BLaER1 treated with 17β-estradiol and CSF1 and Interleukin-3, amounts not matched to agents 10 nM and 100 nM (cell line): ENCODE measurements around the gene TOP3A.
A peak's percentile ranks its signal among the peaks of the same experiment; 100 is the strongest.

Source experiments
- H3K27ac ChIP-seq, 11 experiments: shearing (Covaris generic); formaldehyde crosslinking; 2 replicates each; pipeline ENCODE4 v1.8.1; 2022
- H3K27me3 ChIP-seq, 11 experiments: shearing (Covaris generic); formaldehyde crosslinking; 2 replicates each; pipeline ENCODE4 v1.8.1; 2022
- H3K36me3 ChIP-seq, 11 experiments: shearing (Covaris generic); formaldehyde crosslinking; 2 replicates each; pipeline ENCODE4 v1.8.1; 2022
- H3K4me1 ChIP-seq, 10 experiments: shearing (Covaris generic); formaldehyde crosslinking; 2 replicates each; pipeline ENCODE4 v1.8.1; 2022
- H3K4me2 ChIP-seq, 11 experiments: shearing (Covaris generic); formaldehyde crosslinking; 2 replicates each; pipeline ENCODE4 v1.8.1; 2022
- H3K4me3 ChIP-seq, 10 experiments: shearing (Covaris generic); formaldehyde crosslinking; 2 replicates each; pipeline ENCODE4 v1.8.1; 2022
- H3K9ac ChIP-seq, 11 experiments: shearing (Covaris generic); formaldehyde crosslinking; 2 replicates each; pipeline ENCODE4 v1.8.1; 2022
- H3K9me3 ChIP-seq, 11 experiments: shearing (Covaris generic); formaldehyde crosslinking; replicated peaks in 1 of 11; 2 replicates each; pipeline ENCODE4 v1.8.1; 2022
- H4K20me1 ChIP-seq, 11 experiments: shearing (Covaris generic); formaldehyde crosslinking; 2 replicates each; pipeline ENCODE4 v1.8.1; 2022
- Cebpa-rat ChIP-seq, 11 experiments: shearing (Covaris generic); IDR thresholded peaks; 2 replicates each; pipeline ENCODE4 v1.8.1; 2022

Gene TOP3A

DNA sequence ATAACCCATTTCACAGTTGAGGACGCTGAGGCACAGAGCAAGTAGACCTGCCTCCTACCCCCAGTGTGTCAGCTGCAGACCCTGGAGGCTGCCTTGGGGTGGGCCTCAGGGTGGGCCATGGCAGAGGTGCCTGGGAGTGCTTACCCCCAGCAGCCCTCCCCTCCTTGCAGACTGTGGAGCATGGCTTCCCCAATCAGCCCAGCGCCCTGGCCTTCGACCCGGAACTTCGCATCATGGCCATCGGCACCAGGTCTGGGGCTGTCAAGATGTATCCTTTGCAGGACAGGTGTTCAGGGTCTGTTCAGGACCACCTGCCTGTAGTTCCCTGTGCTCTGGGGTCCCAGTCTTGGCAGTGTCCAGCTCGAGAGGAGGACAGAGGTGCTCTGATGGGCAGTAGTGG, 85.0 kb downstream of the TOP3A start:
- Histone ChIP-seq H3K9me3 (no peaks in the 10 kb centered on the region), H3K4me2 (no peak overlapping the region), H3K4me1 (peaks cover 17 to 31% (median 21%) of the 10 kb centered on the region in 10 experiments), H4K20me1 (peaks cover 4 to 85% (median 59%) of the 10 kb centered on the region in 11 experiments; a peak in 21 of 22 replicates), H3K36me3 (peaks cover 19 to 38% (median 29%) of the 10 kb centered on the region in 11 experiments), H3K27ac (no peak overlapping the region), H3K27me3 (no peaks in the 10 kb centered on the region), H3K4me3 (no peak overlapping the region), H3K9ac (no peak overlapping the region)
- no peak for TF ChIP-seq Cebpa-rat (IDR thresholded peaks at IDR 0.05)

DNA sequence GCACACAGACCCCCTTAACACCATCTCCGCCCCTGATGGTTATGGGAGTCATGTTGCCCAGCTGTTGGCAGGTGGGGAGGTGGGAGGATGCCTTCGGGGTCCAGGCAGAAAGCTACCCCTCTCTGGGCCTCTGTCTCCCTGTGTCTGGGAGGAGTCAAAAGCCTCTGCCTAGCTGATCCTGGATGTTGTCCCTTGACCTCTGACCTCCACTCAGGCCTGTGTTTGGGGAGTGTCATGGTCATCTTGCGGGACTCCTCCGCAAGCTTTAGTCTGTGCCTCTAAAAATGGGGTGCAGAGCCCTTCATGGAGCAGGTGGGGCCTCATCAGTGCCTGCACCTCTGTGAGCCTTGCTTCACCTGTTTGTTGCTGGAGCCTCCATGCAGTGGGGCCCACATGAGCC, 85.5 kb downstream of the TOP3A start:
- no peaks in the 10 kb centered on the region for H3K9me3 ChIP-seq
- H3K27ac ChIP-seq: no peak overlapping the region
- H3K9ac ChIP-seq: peak overlapping the region in 1 of 11 experiments; percentile 42; a peak in 1 of 22 replicates
- peaks cover 21 to 36% (median 26%) of the 10 kb centered on the region in 10 experiments for H3K4me1 ChIP-seq
- peaks cover 4 to 83% (median 59%) of the 10 kb centered on the region in 11 experiments; a peak in 21 of 22 replicates for H4K20me1 ChIP-seq
- no peak for TF ChIP-seq Cebpa-rat (IDR thresholded peaks at IDR 0.05)
- no peaks in the 10 kb centered on the region for H3K27me3 ChIP-seq
- H3K4me2 ChIP-seq: no peak overlapping the region
- H3K36me3 ChIP-seq: peaks cover 14 to 33% (median 23%) of the 10 kb centered on the region in 11 experiments; a peak in 21 of 22 replicates
- no peak overlapping the region for H3K4me3 ChIP-seq

DNA sequence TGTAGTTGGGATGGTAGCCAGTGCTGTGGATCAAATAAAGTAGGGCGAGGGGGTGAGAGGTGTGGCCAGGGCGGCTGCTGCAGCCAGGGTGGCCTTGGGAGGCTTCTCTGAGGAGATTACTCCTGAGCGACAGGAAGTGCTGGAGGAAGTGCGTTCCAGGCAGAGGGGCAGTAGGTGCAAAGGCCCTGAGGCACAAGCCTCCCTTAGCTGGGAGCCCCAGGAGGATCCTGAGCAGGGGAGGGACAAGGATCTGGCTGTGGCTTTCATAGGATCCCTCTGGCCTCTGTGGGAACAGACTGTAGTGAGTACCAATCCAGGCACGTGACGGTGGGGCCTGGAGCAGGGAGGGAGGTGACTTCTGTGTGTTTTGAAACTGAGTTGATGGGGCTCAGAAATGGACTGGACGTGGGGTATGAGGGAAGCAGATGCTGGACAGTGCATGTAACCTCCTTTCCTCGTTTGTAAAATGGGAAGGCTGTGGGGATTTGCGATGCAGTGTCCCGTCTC, 86.6 kb downstream of the TOP3A start:
- Histone ChIP-seq H3K27ac (no peak overlapping the region), H3K4me2 (peak overlapping the region in 1 of 11 experiments; percentile 22; a peak in 1 of 22 replicates), H3K27me3 (no peaks in the 10 kb centered on the region), H3K4me1 (peaks cover 22 to 40% (median 29%) of the 10 kb centered on the region in 10 experiments), H3K36me3 (peaks cover 4 to 23% (median 14%) of the 10 kb centered on the region in 11 experiments; a peak in 16 of 22 replicates), H4K20me1 (peaks cover 4 to 73% (median 59%) of the 10 kb centered on the region in 11 experiments; a peak in 21 of 22 replicates), H3K9ac (peak overlapping the region in 1 of 11 experiments; percentile 42; a peak in 4 of 22 replicates), H3K9me3 (no peaks in the 10 kb centered on the region), H3K4me3 (no peak overlapping the region)
- no peak for TF ChIP-seq Cebpa-rat (IDR thresholded peaks at IDR 0.05)

DNA sequence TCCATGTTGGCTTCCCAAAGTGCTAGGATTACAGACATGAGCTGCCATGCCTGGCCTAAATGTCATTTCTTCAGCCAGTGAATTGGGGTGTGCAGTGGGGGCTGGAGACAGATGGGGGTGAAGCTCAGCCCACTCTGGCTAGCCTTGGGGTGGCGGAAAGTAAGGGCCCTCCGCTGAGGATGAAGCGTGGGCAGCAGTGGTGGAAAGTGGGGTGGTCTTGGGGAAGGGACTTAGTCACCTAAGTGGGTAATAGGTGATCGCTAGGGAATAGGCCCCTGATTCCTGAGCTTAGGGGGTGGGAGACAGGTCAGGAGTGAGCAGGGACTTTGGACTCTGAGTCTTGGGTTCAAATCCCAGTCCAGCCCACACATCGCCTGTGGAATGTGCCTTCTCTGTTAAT, 87.2 kb downstream of the TOP3A start:
- H3K36me3 ChIP-seq: peaks cover 0 to 18% (median 8%) of the 10 kb centered on the region in 11 experiments; a peak in 14 of 22 replicates
- peak overlapping the region in 6 of 11 experiments; percentile 3 to 99 (median 96); a peak in 7 of 22 replicates for H3K4me2 ChIP-seq
- peaks cover 22 to 40% (median 29%) of the 10 kb centered on the region in 10 experiments for H3K4me1 ChIP-seq
- peak overlapping the region in 3 of 11 experiments; percentile 14 to 88 (median 86); a peak in 2 of 22 replicates for H3K9ac ChIP-seq
- H3K27me3 ChIP-seq: no peaks in the 10 kb centered on the region
- no peak overlapping the region for H3K4me3 ChIP-seq
- H3K9me3 ChIP-seq: no peaks in the 10 kb centered on the region
- no peak for TF ChIP-seq Cebpa-rat (IDR thresholded peaks at IDR 0.05)
- peaks cover 4 to 68% (median 57%) of the 10 kb centered on the region in 11 experiments; a peak in 21 of 22 replicates for H4K20me1 ChIP-seq
- no peak overlapping the region for H3K27ac ChIP-seq

DNA sequence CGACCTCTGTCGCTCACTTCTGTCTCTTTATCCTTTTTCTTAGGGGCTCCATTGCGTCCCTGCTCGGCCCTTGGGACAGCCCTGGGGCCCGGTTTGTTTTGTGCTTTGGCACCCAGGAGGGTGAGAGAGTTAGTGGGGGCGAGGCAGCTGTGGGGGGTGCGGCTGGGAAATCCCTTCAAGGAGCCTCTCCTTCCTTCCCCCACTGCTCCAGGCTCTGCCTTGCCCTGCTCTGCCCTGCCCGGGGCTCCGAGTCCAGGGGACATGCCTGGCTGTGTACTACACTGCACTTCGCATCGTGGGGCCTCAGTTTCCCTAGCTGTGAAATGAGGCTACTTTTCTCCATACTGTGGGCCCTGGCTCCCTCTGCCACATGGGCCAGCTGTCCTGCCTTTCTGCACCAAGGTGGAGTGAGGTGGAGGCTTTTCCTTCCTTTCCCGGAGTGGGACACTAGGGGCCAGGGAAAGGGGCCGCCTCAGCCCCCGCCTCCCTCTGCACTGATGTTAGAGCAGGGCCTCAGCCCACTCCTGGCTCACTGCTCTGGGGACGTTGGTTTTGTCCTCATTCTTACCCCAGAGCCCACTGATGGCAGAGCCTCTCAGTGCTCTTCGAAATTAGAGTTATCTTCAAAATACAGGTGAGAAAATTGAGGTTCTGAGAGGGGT, 88.4 kb downstream of the TOP3A start:
- Histone ChIP-seq H3K27ac (peak overlapping the region in 10 of 11 experiments; percentile 52 to 76 (median 74); a peak in 18 of 22 replicates), H3K4me3 (peak overlapping the region; percentile 73 to 90 (median 84)), H3K9ac (peak overlapping the region; percentile 76 to 92 (median 86)), H3K9me3 (no peaks in the 10 kb centered on the region), H3K4me2 (peak overlapping the region; percentile 88 to 99 (median 95)), H3K4me1 (peaks cover 27 to 43% (median 32%) of the 10 kb centered on the region in 10 experiments), H4K20me1 (peaks cover 4 to 55% (median 48%) of the 10 kb centered on the region in 11 experiments; a peak in 21 of 22 replicates), H3K27me3 (no peaks in the 10 kb centered on the region), H3K36me3 (peaks cover 0 to 8% (median 0%) of the 10 kb centered on the region in 11 experiments; a peak in 1 of 22 replicates)
- TF ChIP-seq Cebpa-rat (IDR thresholded peaks at IDR 0.05): no peak

DNA sequence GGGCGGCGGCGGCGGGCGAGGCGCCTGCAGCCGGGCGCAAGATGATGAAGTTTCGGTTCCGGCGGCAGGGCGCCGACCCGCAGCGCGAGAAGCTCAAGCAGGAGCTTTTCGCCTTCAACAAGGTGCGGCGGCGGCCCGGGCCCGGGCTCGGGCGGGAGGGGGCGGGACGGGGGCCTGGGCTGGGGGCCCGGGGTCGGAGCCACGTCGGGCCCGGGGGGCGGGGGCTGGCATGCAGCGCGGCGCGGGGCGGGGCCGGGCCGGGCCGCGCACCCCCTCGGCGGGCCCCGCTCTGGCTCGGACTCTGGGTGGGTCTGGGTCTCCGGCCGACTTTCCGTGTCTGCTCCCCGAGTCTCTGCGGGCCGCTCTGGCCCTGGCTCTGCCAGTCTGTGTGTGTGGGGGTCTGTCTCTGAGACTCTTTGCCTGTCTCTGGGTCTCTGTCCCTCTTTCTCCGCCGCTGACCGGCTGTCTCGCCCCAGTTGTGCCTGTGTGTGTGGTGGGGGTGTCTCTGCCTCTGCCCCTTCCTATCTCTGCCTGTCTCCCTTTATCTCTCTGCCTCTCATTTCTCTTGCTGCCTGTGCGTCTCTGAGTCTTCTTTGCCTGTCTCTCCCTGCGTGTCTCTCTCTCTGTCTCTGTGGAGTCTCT, 89.0 kb downstream of the TOP3A start:
- Histone ChIP-seq H3K4me2 (peak overlapping the region; percentile 88 to 99 (median 95)), H3K36me3 (peaks cover 0 to 1% (median 0%) of the 10 kb centered on the region in 11 experiments; a peak in 1 of 22 replicates), H3K4me1 (peaks cover 33 to 50% (median 39%) of the 10 kb centered on the region in 10 experiments), H3K4me3 (peak overlapping the region; percentile 73 to 90 (median 84)), H3K9ac (peak overlapping the region; percentile 76 to 92 (median 86)), H3K27ac (peak overlapping the region in 10 of 11 experiments; percentile 52 to 76 (median 74); a peak in 20 of 22 replicates), H4K20me1 (peaks cover 4 to 49% (median 43%) of the 10 kb centered on the region in 11 experiments; a peak in 21 of 22 replicates), H3K9me3 (no peaks in the 10 kb centered on the region), H3K27me3 (no peaks in the 10 kb centered on the region)
- TF ChIP-seq Cebpa-rat (IDR thresholded peaks at IDR 0.05): no peak

DNA sequence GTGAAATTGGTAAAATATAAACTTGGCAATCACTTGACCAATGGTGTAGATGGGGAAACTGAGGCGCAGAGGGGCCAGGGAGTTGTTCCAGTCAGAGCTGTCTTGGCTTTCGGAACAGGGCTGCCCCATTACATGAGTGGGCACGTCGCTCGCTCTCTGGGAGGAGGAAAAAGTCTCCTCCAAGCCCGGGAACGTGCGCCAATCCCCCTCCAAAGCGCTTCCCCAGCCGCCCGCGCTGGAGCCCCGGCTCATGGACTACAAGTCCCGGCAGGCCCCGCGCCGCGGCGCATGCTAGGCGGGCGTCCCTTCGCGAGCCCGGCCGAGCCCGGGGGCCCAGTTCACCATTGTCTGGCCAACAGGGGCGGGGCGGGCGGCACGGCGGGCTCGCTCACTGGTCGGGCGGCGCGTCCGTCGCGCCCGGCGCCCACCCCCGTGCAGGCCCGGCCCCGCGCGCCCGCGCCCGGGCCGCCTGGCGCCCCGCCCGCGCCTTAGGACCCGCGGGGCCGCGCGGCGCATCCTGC, 89.6 kb downstream of the TOP3A start, which contains the start of gene LLGL1:
Gene LLGL1, plus strand, starts transcription at position 515 of the 521 bp plus-strand sequence. CDS start 48 bp downstream, outside the sequence.
- no peaks in the 10 kb centered on the region for H3K36me3 ChIP-seq
- H3K4me1 ChIP-seq: peaks cover 38 to 54% (median 44%) of the 10 kb centered on the region in 10 experiments
- H3K9ac ChIP-seq: peak within 1 kb of the TSS; percentile 76 to 92 (median 86)
- peaks cover 4 to 43% (median 37%) of the 10 kb centered on the region in 11 experiments; a peak in 21 of 22 replicates for H4K20me1 ChIP-seq
- H3K4me2 ChIP-seq: peak within 1 kb of the TSS; percentile 88 to 99 (median 95)
- H3K4me3 ChIP-seq: peak within 1 kb of the TSS; percentile 73 to 90 (median 84)
- TF ChIP-seq Cebpa-rat (IDR thresholded peaks at IDR 0.05): no peak
- H3K27me3 ChIP-seq: no peaks in the 10 kb centered on the region
- no peaks in the 10 kb centered on the region for H3K9me3 ChIP-seq
- H3K27ac ChIP-seq: peak within 1 kb of the TSS in 10 of 11 experiments; percentile 52 to 76 (median 74); a peak in 20 of 22 replicates

DNA sequence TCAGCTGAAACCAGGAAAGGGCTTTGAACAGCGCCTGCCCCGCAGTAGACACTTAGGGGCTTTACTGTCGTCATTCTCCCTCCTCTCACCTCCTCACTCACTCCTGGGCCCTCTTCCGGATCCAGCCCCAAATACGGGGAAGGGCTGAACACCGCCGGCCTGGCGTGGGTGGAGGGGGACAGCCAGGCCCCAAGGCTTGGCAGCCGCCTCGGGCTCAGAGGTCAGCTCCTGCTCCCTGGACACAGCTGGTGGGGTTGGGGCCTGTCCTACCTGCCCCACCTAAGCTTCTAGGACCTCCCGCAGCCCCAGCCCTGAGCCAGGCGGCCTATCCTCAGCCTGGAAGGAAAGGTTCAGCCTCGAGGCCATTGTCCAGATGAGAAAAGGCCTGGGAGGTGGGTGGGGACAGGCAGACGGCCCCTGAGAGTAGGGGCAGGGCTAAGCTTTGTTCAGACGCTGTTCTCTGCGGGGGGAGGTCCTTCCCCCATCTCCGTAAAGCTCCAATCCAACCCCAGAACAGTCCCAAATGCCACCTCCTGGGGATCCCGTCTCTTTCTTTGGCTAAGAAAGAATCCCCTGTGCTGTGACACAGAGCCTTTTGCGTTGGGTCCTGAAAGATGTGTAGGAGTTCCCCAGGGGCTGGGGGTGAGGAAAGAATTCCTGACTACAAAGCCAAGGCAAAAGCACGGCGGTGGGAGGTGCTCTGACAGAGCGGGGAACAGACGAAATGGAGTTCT, 90.2 kb downstream of the TOP3A start:
- no peaks in the 10 kb centered on the region for H3K9me3 ChIP-seq

More for the DNA sequence above, 90.2 kb downstream of the TOP3A start:
- peak overlapping the region; percentile 77 to 96 (median 87) for H3K4me2 ChIP-seq
- H3K36me3 ChIP-seq: no peaks in the 10 kb centered on the region
- no peaks in the 10 kb centered on the region for H3K27me3 ChIP-seq
- H3K27ac ChIP-seq: peak overlapping the region in 10 of 11 experiments; percentile 44 to 75 (median 66); a peak in 16 of 22 replicates
- H3K4me1 ChIP-seq: peaks cover 38 to 54% (median 44%) of the 10 kb centered on the region in 10 experiments
- TF ChIP-seq Cebpa-rat (IDR thresholded peaks at IDR 0.05): no peak
- peaks cover 4 to 37% (median 32%) of the 10 kb centered on the region in 11 experiments; a peak in 20 of 22 replicates for H4K20me1 ChIP-seq
- peak overlapping the region; percentile 73 to 92 (median 84) for H3K9ac ChIP-seq
- H3K4me3 ChIP-seq: peak overlapping the region; percentile 73 to 90 (median 84)
